Heart right ventricle (tissue), 16 donors: ENCODE data around the gene C2CD4C. TPM values are rescaled to one million over a fixed set of nuclear protein-coding genes. Genes with fewer than 3 reads are reported as not detected.
"Not testable (repeated sequence)": the region's sequence is repeated elsewhere in the genome, so short reads cannot be mapped to it uniquely, and the experiment has no call there.

ENCODE experiments used
- ATAC-seq, 8 donors: fragments of 200-7000 bp; cut with Tn5 transposase; one replicate each; pipeline ENCODE4 v1.9.1; 2020; ENCODE audit warnings: mild to moderate bottlenecking in 8 of 8, moderate library complexity in 8 of 8, moderate number of reproducible peaks in 1 of 8
- DNase-seq, 2 donors: peaks; one replicate each; pipeline ENCODE4 v3.0.0-alpha.2; 2020
- H3K27ac ChIP-seq, 10 donors: fragments of 200-600 bp; sonication (generic) in 2 of 10; one replicate each; pipeline versions ENCODE4 v1.5.0 to v1.8.0; 2020 to 2022; ENCODE audit warnings: mild to moderate bottlenecking in 3 of 10
- H3K27me3 ChIP-seq, 7 donors: fragments of 200-600 bp; one replicate each; pipeline ENCODE4 v1.8.0; 2021 to 2022; ENCODE audit warnings: mild to moderate bottlenecking in 2 of 7
- H3K36me3 ChIP-seq, 9 donors: fragments of 200-600 bp; sonication (generic) in 1 of 9; one replicate each; pipeline versions ENCODE4 v1.5.0 to v1.8.0; 2020 to 2022; ENCODE audit warnings: mild to moderate bottlenecking in 2 of 9
- H3K4me1 ChIP-seq, 9 donors: fragments of 200-600 bp; sonication (generic) in 1 of 9; one replicate each; pipeline versions ENCODE4 v1.5.0 to v1.8.0; 2020 to 2022; ENCODE audit warnings: mild to moderate bottlenecking in 4 of 9
- H3K4me3 ChIP-seq, 10 donors: fragments of 200-600 bp; sonication (generic) in 2 of 10; one replicate each; pipeline versions ENCODE4 v1.5.0 to v1.8.0; 2020 to 2022; ENCODE audit warnings: mild to moderate bottlenecking in 7 of 10, moderate library complexity in 2 of 10
- H3K9me3 ChIP-seq, 11 donors: fragments of 200-600 bp in 10 of 11; sonication (generic) in 2 of 11; one replicate each; pipeline versions ENCODE4 v1.5.0 to v1.8.0; 2013 to 2022; ENCODE audit warnings: mild to moderate bottlenecking in 2 of 11, control low read depth in 1 of 11, moderate library complexity in 1 of 11
- WGBS, 2 donors: extraction: QIAGEN DNeasy Blood & Tissue Kit; methylation state at CpG; one replicate each; pipeline ENCODE4 v1.1.7; 2013; ENCODE audit warnings: inconsistent platforms in 1 of 2; 5-methylcytosine and 5-hydroxymethylcytosine counted together
- intact Hi-C, 10 donors: fragments of 100-400 bp; cut with DNase I; formaldehyde crosslinking; loops; one replicate each; pipeline versions ENCODE4 v1.11.1 to v1.14.2; 2022
- polyA plus RNA-seq, 2 donors: library from polyadenylated mRNA; stranded (reverse); fragments of 200-250 nt; gene quantifications; one replicate each; pipeline ENCODE4 v1.2.3, GENCODE V29; 2013
- total RNA-seq, 10 donors: library from RNA; stranded (reverse); fragmentation: NEBNext Ultra II Directional in 3 of 10; extraction: Animal tissue kit (Norgen Biotek cat#: 25700) in 3 of 10; gene quantifications; one replicate each; pipeline versions ENCODE4 v1.2.1 to v1.2.4, GENCODE V29; 2021 to 2023
- TF ChIP-seq, protein P1 (sequence below), 9 donors: fragments of 200-600 bp; sonication (generic) in 2 of 9; IDR thresholded peaks; one replicate each; pipeline versions ENCODE4 v1.5.0 to v1.8.0; 2021 to 2022; ENCODE audit warnings: antibody characterized with exemption in 9 of 9, mild to moderate bottlenecking in 5 of 9, moderate library complexity in 1 of 9
- donor health status: Arrhythmogenic right ventricular cardiomyopathy.
- donor health status: ischemic (EF 13 %, LVEDD 7.1; RV severe dilation, severe dysfunction).
- donor health status: healthy with polysubstance abuse.
- donor health status: DM: no; HTN: yes; CAD: no.
- donor health status: DM: no; HTN: no; CAD: no.
- donor health status: ischemic (EF 25% LVEDD 6.9; RV normal size, moderate dysfunction).
- donor health status: ischemic (EF 25% LVEDD 5.7; RV mildly dilated, moderate dysfunction).
- donor health status: healthy.
- donor health status: DM: yes; HTN: yes; CAD: no.
- donor health status: Ischemic cardiomyopathy.
- donor health status: ischemic (EF 35%, LVEDD 5.7; RV mildly dilated, moderate dysfunction).
- donor health status: nonischemic (EF 11% LVEDD 7.7; RV severe dilation, severe dysfunction).
- donor health status: DM: yes; HTN: yes; CAD: no.
- donor health status: PGD.
- donor health status: ischemic (EF 29% LVEDD 5.4; RV normal size, mild dysfunction).
- donor health status: nonischemic (EF 23%, LVEDD 6.1; RV moderate dilation, normal function).

The C2CD4C gene
- total and polyA plus RNA-seq, 12 donors, result 0.26 to 2.2 (median 0.79) TPM

DNA sequence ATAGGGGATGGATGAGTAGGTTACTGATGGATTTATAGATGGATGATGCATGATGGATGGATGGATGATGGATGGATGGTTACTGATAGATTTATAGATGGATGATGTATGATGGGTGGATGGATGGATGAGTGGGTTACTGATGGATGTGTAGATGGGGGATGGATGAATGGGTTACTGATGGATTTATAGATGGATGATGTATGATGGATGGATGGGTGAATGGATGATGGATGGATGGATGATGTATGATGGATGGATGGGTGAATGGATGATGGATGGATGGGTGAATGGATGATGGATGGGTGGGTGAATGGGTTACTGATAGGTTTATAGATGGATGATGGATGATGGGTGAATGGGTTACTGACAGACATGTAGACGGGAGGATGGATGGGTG, 6.3 kb upstream of the C2CD4C start:
- intact Hi-C loops, result no loop called here
- peaks cover 0 to 23% (median 8%) of the 10 kb centered on the region in 9 donors for H3K4me1 ChIP-seq
- TF ChIP-seq, protein P1, sequence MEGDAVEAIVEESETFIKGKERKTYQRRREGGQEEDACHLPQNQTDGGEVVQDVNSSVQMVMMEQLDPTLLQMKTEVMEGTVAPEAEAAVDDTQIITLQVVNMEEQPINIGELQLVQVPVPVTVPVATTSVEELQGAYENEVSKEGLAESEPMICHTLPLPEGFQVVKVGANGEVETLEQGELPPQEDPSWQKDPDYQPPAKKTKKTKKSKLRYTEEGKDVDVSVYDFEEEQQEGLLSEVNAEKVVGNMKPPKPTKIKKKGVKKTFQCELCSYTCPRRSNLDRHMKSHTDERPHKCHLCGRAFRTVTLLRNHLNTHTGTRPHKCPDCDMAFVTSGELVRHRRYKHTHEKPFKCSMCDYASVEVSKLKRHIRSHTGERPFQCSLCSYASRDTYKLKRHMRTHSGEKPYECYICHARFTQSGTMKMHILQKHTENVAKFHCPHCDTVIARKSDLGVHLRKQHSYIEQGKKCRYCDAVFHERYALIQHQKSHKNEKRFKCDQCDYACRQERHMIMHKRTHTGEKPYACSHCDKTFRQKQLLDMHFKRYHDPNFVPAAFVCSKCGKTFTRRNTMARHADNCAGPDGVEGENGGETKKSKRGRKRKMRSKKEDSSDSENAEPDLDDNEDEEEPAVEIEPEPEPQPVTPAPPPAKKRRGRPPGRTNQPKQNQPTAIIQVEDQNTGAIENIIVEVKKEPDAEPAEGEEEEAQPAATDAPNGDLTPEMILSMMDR (IDR thresholded peaks at IDR 0.05), result no peak

DNA sequence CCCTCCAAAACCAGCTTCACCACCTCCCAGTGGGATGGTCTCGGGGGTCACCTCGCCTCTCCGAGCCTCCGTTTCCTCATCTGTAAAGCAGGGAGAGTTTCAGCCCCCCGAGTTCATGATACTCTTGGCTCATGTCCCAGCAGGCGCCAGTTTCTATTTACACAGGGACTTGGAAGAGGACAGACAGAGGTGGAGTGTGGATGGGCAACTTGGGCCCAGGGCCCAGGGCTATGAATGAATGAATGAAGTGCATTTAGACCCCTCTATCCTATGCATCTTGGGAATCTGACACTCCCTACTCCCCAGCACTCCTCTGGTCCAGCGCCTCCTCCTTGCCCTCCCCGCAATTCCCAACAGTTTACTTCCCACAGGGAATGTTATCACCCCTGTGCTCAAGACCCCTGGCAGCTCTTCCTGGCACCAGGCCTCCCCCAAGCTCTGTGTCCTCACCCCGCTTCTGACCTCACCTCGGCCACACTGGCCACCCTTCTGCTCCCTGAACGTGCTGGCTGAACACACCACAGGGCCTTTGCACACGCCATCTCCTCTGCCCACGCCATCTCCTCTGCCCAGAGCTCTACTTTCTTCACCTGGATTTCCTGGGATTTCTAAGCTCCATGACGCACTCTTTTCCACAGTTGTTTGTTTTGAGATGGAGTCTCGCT, 4.9 kb upstream of the C2CD4C start:
- no peak overlapping the region for H3K4me3 ChIP-seq
- peaks cover 0 to 26% (median 0%) of the 10 kb centered on the region in 9 donors for H3K36me3 ChIP-seq
- peaks cover 0 to 19% (median 9%) of the 10 kb centered on the region in 9 donors for H3K4me1 ChIP-seq
- ATAC-seq (no peak), DNase-seq (no peak)
- TF ChIP-seq, protein P1 (IDR thresholded peaks at IDR 0.05), result no peak
- no peaks in the 10 kb centered on the region for H3K9me3 ChIP-seq
- WGBS, 2 donors, result 68 to 79% methylated on average over 15 of the region's 15 CpGs
- H3K27ac ChIP-seq, result no peak overlapping the region
- intact Hi-C loops, result no loop called here
- peaks cover under 1 to 36% (median 32%) of the 10 kb centered on the region in 7 donors for H3K27me3 ChIP-seq

More for the DNA sequence above, 6.3 kb upstream of the C2CD4C start:
- Histone ChIP-seq H3K4me3 (no peak overlapping the region), H3K27ac (no peak overlapping the region), H3K27me3 (peaks cover 0 to 22% (median 20%) of the 10 kb centered on the region in 7 donors), H3K9me3 (no peaks in the 10 kb centered on the region), H3K36me3 (peaks cover 0 to 38% (median 0%) of the 10 kb centered on the region in 9 donors)
- WGBS, 2 donors, result 100% methylated on average over 1 of the region's 1 CpG
- DNase-seq (no peak), ATAC-seq (no peak)

DNA sequence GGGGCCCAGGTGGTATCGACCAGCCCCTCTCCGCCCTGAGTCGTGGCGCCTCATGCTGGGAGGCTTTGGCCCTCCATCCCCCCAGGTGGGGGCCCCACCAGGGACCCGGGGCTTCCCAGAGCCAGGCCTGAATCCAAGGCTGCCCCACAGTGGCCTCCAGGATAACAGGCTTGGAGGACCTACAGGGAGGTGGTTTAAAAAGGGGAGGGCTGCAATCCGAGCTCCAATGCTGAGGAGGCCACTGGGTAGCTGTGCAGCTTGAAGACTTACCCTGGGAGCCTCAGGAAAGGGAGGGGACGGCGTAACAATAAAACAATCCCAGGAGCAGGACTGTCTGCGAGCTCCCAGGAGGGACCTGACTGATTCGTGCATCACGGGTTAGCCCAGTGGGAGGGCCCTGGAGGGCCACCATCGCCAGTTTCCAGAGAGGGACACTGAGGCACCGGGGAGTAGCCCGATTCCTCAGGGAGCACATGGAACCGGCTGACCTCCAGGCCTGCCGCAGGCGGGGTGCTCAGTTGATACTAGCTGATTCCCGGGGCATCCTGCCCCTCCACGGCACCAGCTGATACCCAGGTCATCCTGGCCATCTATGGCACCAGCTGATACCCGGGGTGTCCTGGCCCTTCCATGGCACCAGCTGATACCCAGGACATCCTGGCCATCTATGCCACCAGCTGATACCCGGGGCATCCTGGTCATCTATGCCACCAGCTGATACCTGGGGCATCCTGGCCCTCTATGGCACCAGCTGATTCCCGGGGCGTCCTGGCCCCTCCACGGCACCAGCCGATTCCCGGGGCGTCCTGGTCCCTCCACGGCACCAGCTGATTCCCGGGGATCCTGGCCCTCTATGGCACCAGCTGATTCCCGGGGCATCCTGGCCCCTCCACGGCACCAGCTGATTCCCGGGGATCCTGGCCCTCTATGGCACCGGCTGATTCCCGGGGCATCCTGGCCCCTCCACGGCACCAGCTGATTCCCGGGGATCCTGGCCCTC, 3.7 kb upstream of the C2CD4C start:
- Histone ChIP-seq H3K36me3 (peaks cover 0 to 19% (median 0%) of the 10 kb centered on the region in 9 donors), H3K27ac (no peak overlapping the region), H3K4me3 (no peak overlapping the region), H3K4me1 (peaks cover 0 to 28% (median 18%) of the 10 kb centered on the region in 9 donors), H3K9me3 (no peaks in the 10 kb centered on the region), H3K27me3 (peaks cover 10 to 48% (median 44%) of the 10 kb centered on the region in 7 donors)
- intact Hi-C loops, result no loop called here
- TF ChIP-seq, protein P1 (IDR thresholded peaks at IDR 0.05), result no peak
- DNase-seq (no peak), ATAC-seq (peak in 3 of 8 donors; percentile 5 to 31 (median 17))
- WGBS, 2 donors, result 46 to 47% methylated on average over 30 to 33 of the region's 36 CpGs

DNA sequence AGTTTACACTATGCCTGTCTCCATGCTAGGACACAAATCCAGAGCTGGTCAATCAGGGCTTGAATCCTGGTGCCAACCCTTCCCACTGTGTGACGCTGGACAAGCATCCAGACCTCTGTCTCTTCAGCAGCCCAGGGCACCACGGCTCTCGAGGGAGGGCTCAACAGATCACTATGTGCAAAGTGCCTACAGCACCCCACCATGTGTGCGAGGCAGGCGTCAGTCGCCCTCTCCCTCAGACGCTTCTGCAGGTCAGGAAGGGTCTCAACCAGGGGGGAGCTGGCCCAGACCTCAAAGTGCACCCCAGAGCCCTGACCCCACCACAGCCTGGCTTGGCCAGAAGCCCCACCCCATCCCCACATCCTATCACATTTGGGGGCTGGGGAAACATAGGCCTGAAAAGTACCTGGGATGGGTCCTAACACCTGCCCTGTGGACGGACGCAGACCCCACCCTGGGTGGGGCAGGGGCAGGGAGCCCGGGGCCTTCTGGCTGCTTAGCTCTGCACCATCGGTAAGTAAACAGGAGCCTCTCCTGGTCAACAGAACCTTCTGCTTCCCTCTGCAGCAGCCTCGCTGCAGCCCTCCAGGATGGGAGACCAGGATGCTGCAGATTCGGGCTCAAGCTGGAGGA, 2.9 kb upstream of the C2CD4C start:
- 49 to 57% methylated on average over 13 of the region's 13 CpGs for WGBS, 2 donors
- H3K9me3 ChIP-seq, result no peaks in the 10 kb centered on the region
- H3K36me3 ChIP-seq, result peaks cover 0 to 14% (median 0%) of the 10 kb centered on the region in 9 donors
- no peak for ATAC-seq
- DNase-seq, result no peak
- TF ChIP-seq, protein P1 (IDR thresholded peaks at IDR 0.05), result no peak
- H3K4me1 ChIP-seq, result peaks cover 0 to 28% (median 18%) of the 10 kb centered on the region in 9 donors
- intact Hi-C loops, result no loop called here
- no peak overlapping the region for H3K27ac ChIP-seq
- H3K27me3 ChIP-seq, result peaks cover 10 to 50% (median 47%) of the 10 kb centered on the region in 7 donors
- H3K4me3 ChIP-seq, result no peak overlapping the region

DNA sequence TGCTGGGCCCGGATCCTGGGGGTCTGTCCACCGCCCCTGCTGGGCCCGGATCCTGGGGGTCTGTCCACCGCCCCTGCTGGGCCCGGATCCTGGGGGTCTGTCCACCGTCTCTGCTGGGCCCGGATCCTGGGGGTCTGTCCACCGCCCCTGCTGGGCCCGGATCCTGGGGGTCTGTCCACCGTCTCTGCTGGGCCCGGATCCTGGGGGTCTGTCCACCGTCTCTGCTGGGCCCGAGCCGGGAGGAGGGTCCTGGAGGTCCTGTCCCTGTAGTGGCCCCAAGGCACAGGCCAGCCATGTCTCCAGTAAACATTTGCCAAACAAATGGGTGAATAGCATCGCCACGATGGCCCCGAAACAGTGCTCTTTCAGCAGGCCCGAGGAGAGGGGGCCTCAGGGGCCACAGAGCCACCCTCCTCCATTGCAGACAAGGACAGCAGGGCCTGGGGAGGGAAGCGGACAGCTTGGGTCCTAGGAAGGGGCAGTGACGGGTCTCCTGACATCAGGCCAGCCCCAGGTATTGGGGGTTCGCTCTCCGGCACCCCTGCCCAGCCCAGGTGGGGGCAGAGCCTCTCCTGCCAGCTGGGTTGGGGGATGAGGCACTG, 2.3 kb upstream of the C2CD4C start:
- H3K4me3 ChIP-seq, DNase-seq, H3K27ac ChIP-seq, intact Hi-C loops, ATAC-seq, H3K36me3 ChIP-seq, H3K9me3 ChIP-seq: not testable (repeated sequence)
- WGBS, 2 donors, result 92 to 93% methylated on average over 19 to 22 of the region's 22 CpGs
- Histone ChIP-seq H3K4me1 (peaks cover 0 to 28% (median 18%) of the 10 kb centered on the region in 9 donors), H3K27me3 (peaks cover 10 to 55% (median 52%) of the 10 kb centered on the region in 7 donors)
